Hair follicular keratinocyte (primary cell): ENCODE results near the gene UBE2E1. TPM values are rescaled to one million over a fixed set of nuclear protein-coding genes. Genes with fewer than 3 reads are reported as not detected.

ENCODE experiments used
- total RNA-seq: library from RNA; depleted of rRNA; stranded (reverse); fragments of >200 nt; gene quantifications from 2 replicates; pipeline ENCODE4 v1.2.3, GENCODE V29; 2015

The UBE2E1 gene
- total RNA-seq: 54.0 and 65.8 TPM in 2 replicates

DNA sequence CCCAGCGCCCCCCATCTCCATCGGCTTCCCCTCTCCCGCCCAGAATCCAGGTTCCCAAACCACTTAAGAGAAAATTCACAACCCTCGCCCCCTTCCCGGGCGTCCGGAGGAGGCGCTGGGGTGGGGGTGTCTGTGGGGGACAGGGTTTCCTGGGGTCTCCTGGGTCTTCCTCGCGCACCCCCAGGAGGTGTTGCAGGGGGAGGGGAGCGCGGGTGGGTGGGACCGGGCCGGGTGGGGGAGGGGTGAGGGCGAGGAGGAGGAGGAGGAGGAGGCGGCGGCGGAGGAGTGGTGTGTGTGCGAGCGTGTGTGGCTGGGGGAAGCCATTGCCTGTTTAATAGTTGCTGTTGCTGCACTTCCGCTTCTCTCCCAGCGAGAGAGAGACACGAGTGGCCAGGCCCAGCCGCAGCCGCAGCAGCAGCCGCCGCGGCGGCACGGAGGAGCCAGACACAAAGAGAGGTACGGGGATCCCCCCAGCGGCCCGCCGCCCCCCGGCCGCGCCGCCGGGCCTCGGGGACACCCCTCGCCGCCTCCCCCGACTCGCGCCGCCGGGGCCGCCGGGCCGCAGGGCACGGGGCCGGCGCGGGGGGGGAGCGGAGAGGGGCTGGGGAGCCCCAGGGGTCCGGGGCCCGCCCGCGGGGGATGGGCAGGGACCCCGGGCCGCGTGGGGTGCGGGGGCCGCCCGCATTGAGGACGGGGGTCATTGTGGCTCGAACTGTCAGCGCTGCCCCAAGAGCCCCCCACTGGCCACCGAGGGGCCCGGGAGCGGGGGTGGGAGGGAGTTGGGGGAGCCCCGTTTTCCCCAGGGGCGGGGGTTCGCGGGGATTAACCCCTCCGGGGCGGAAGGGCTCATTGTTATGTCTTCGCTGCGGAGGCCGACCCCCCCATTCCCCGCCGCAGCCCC lies at the start of gene UBE2E1:
UBE2E1 (plus strand) TSS at position 323 of the 901 bp plus-strand sequence. CDS start 1,315 bp downstream, outside the sequence.

DNA sequence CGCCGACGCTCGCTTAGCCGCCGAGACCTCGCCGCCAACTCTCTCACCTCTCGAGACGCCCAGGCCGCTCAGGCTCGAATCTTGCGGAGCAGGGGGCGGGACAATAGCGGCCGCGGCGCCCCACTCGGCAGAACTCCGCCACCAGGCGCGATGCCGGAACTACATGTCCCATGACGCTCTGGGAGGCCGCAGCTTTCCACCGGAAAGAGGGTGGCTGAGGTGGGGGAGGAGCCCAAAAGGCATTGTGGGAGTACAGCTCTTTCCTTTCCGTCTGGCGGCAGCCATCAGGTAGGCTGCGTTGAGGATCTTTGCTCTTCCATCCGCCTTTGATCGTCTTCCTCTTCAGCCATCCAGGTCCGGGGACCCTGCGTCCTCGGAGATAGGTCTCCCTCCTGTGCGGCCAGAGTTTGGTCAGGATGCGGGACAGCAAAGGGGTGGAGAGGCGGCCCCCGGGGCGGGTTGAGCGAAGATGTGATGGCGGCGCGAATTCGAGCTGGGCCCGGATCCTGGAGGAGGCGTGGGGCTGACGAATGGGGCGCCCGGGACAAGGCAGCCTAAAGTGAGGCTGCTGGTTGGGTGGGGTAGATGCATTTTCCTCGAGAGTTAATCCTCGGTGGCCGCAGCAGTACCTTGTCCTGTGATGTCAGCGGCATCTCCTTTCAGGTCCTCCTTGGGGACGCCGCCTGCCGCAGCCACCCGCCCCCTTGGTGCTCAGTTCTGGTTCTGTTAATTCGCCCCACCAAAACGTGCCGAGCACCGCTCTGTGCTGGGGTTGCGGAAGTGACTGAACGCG lies 111.3 kb downstream of the UBE2E1 start, which contains the start of the genes NKIRAS1 and RPL15:
NKIRAS1 (minus strand) TSS at position 105 of the 793 bp plus-strand sequence. CDS start 6,086 bp downstream, outside the sequence.
RPL15 (plus strand) TSS at position 247 of the 793 bp plus-strand sequence. CDS start 728 bp downstream, outside the sequence.

Other genes starting within 250 kb of the UBE2E1 start
- 5.2 and 6.2 TPM in 2 replicates for gene NKIRAS1, start 111.0 kb downstream of the UBE2E1 start, total RNA-seq
- 2,780 and 3,453 TPM in 2 replicates for gene RPL15, start 111.2 kb downstream of the UBE2E1 start, total RNA-seq
- 7.8 and 7.9 TPM in 2 replicates for gene NR1D2, start 139.3 kb downstream of the UBE2E1 start, total RNA-seq